ENCODE measurements around the gene FOXP2. TPM values are rescaled to one million over a fixed set of nuclear protein-coding genes. Genes with fewer than 3 reads are reported as not detected.

The FOXP2 gene
- total and polyA plus RNA-seq, 2 of the 13 experiments (the other 11 are each of a cell fraction or from before 2014, with no cell fraction given): 0.90 TPM; not detected in 1

DNA sequence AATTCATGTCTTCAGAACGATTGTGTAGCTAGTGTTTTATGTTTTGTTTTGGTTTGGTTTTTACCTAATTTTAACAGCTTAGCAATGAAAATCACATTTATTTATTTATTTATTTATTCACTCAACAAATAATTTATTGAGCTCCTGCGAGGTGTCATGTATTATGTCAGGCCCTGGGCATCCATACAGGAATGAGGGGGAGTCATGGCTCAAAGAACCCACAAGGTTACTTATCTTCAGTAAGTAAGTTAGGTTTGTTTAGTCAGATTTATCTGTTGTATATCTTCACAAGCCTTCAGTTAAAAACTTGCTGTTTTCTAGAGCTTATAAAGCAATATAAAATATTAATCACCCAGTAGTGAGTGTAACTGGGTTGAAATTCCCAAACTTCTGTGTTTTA lies 45.4 kb downstream of the FOXP2 start:
- Histone ChIP-seq H3K4me1 (ENCODE audit: insufficient read depth, low read length) (no peaks in the 10 kb centered on the region), H2AFZ (ENCODE audit: low read length) (no peak overlapping the region), H3K9ac (ENCODE audit: insufficient read depth, low read depth, low read length) (no peak overlapping the region), H3K36me3 (replicated peaks in 1 of 2; ENCODE audit: control insufficient read depth in 1 of 2, insufficient read depth in 2 of 2, low read length in 2 of 2) (no peaks in the 10 kb centered on the region), H4K20me1 (ENCODE audit: insufficient read depth, low read length) (no peaks in the 10 kb centered on the region), H3K9me3 (ENCODE audit: low read length) (no peaks in the 10 kb centered on the region), H3K27ac (ENCODE audit: extremely low read length, insufficient read depth, low read length) (no peak overlapping the region), H3K4me2 (ENCODE audit: low read depth, low read length) (no peak overlapping the region), H3K27me3 (ENCODE audit: control insufficient read depth in 1 of 2, insufficient read depth in 2 of 2, low read length in 2 of 2) (no peaks in the 10 kb centered on the region), H3K4me3 (replicated peaks in 1 of 3; ENCODE audit: insufficient read depth in 1 of 3, low read depth in 2 of 3, low read length in 3 of 3) (no peak overlapping the region), H3K79me2 (ENCODE audit: insufficient read depth, low read length) (no peaks in the 10 kb centered on the region)
- intact Hi-C loops (cut with micrococcal nuclease; ENCODE audit: unreplicated experiment) (no loop called here), in situ Hi-C loops (cut with HindIII; ENCODE audit: extremely low pct_ligation_motif_present, low pct_unique_long_range_greater_than_20kb) (no loop called here)
- ATAC-seq: no peak
- no peak for DNase-seq (ENCODE audit: low spot score)
- POLR2A ChIA-PET: no interaction called here
- 18% methylated on average over 2 of the region's 2 CpGs for WGBS (ENCODE audit: low lambda C conversion rate)
- FAIRE-seq: no peak
- CTCF ChIA-PET (ENCODE audit: low intra/inter-chr PET ratio, low total read pairs): no interaction called here
- BruUV-seq (replicated peaks): no TSS peak
- no peak for TF ChIP-seq ZNF510 (CRISPR knock-in tag; IDR thresholded peaks at IDR 0.05; ENCODE audit: low read depth)
- no peak for TF ChIP-seq FOSL1 (CRISPR knock-in tag; IDR thresholded peaks at IDR 0.05; ENCODE audit: borderline replicate concordance)
- no peak for TF ChIP-seq MAF1 (CRISPR knock-in tag; IDR thresholded peaks at IDR 0.05; ENCODE audit: borderline replicate concordance)
- TF ChIP-seq, protein P1, sequence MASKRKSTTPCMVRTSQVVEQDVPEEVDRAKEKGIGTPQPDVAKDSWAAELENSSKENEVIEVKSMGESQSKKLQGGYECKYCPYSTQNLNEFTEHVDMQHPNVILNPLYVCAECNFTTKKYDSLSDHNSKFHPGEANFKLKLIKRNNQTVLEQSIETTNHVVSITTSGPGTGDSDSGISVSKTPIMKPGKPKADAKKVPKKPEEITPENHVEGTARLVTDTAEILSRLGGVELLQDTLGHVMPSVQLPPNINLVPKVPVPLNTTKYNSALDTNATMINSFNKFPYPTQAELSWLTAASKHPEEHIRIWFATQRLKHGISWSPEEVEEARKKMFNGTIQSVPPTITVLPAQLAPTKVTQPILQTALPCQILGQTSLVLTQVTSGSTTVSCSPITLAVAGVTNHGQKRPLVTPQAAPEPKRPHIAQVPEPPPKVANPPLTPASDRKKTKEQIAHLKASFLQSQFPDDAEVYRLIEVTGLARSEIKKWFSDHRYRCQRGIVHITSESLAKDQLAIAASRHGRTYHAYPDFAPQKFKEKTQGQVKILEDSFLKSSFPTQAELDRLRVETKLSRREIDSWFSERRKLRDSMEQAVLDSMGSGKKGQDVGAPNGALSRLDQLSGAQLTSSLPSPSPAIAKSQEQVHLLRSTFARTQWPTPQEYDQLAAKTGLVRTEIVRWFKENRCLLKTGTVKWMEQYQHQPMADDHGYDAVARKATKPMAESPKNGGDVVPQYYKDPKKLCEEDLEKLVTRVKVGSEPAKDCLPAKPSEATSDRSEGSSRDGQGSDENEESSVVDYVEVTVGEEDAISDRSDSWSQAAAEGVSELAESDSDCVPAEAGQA (IDR thresholded peaks at IDR 0.05; ENCODE audit: low read depth): no peak
- TF ChIP-seq, protein P1 (CRISPR knock-in tag; IDR thresholded peaks at IDR 0.05; ENCODE audit: borderline replicate concordance): no peak
- TF ChIP-seq SSRP1 (CRISPR knock-in tag; IDR thresholded peaks at IDR 0.05): no peak
- TF ChIP-seq PATZ1 (CRISPR knock-in tag; IDR thresholded peaks at IDR 0.05): no peak
- no peak for TF ChIP-seq CERS6 (CRISPR knock-in tag; IDR thresholded peaks at IDR 0.05)
- no peak for TF ChIP-seq ZBTB42 (CRISPR knock-in tag; IDR thresholded peaks at IDR 0.05)
- no peak for TF ChIP-seq HNRNPLL (IDR thresholded peaks at IDR 0.05; ENCODE audit: low read depth, low read length, poor library complexity, severe bottlenecking)
- no peak for TF ChIP-seq DR1 (CRISPR knock-in tag; IDR thresholded peaks at IDR 0.05)
- no peak for TF ChIP-seq NCOR1 (IDR thresholded peaks at IDR 0.05; ENCODE audit: borderline replicate concordance, low read length)
- TF ChIP-seq BRCA1 (CRISPR knock-in tag; IDR thresholded peaks at IDR 0.05): no peak
- TF ChIP-seq, protein P2, sequence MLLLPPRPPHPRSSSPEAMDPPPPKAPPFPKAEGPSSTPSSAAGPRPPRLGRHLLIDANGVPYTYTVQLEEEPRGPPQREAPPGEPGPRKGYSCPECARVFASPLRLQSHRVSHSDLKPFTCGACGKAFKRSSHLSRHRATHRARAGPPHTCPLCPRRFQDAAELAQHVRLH (CRISPR knock-in tag; IDR thresholded peaks at IDR 0.05; ENCODE audit: borderline replicate concordance, low read depth): no peak
- TF ChIP-seq FOXK2 (IDR thresholded peaks at IDR 0.05): no peak
- TF ChIP-seq ZNF816 (CRISPR knock-in tag; IDR thresholded peaks at IDR 0.05; ENCODE audit: borderline replicate concordance): no peak
